OCI-LY7 (cell line): ENCODE data around the gene DET1.

Experiments
- CTCF ChIP-seq: fragments of 200-600 bp; sonication (generic); conservative IDR thresholded peaks from 2 replicates; pipeline ENCODE4 v1.5.1; 2014; ENCODE audit warnings: mild to moderate bottlenecking, antibody characterized with exemption, low read length, moderate library complexity, mixed read lengths
- EZH2phosphoT487 ChIP-seq: fragments of 200-600 bp; sonication (generic); IDR thresholded peaks from 2 replicates; pipeline ENCODE4 v1.6.1; 2018; ENCODE audit warnings: low read depth, borderline replicate concordance, mild to moderate bottlenecking, mixed run types, antibody characterized with exemption, low read length, moderate library complexity, mixed read lengths

GRCh38 chr15:88535607-88536313, 10.7 kb downstream of the DET1 start:
- TF ChIP-seq CTCF (no peak), EZH2phosphoT487 (no peak)
